Naive thymus-derived CD4-positive, alpha-beta T cell (primary cell): ENCODE results near the gene PIK3C2B. TPM values are rescaled to one million over a fixed set of nuclear protein-coding genes. Genes with fewer than 3 reads are reported as not detected.
A peak's percentile ranks its signal among the peaks of the same experiment; 100 is the strongest.

Source experiments
- ATAC-seq: fragments of 150-1000 bp; cut with Tn5 transposase; 2 replicates; pipeline ENCODE4 v1.10.0; 2021; ENCODE audit warnings: mild to moderate bottlenecking, moderate library complexity
- CTCF ChIA-PET: fragments of 350-600 bp; sonication (Branson Sonifier 250); formaldehyde crosslinking; loops from one replicate; lab custom pipeline; 2021; ENCODE audit warnings: antibody characterized with exemption; lab: Charles Lee
- POLR2A ChIA-PET: fragments of 350-600 bp; sonication (Branson Sonifier 250); formaldehyde crosslinking; loops from one replicate; lab custom pipeline; 2021; ENCODE audit warnings: antibody characterized with exemption, inconsistent platforms; lab: Charles Lee
- DNase-seq, 9 donors: peaks; one replicate each; pipeline versions ENCODE4 v3.0.0 to v3.0.0-alpha.2; 2020 to 2022; ENCODE audit warnings: mixed read lengths in 1 of 9
- H3K27ac ChIP-seq: one replicate; pipeline ENCODE4 v1.7.0; 2013; ENCODE audit warnings: mild to moderate bottlenecking, low read depth, low read length, moderate library complexity
- H3K27me3 ChIP-seq, 2 donors: one replicate each; pipeline ENCODE4 v1.7.0; 2013; ENCODE audit warnings: low read length in 2 of 2, mild to moderate bottlenecking in 2 of 2, moderate library complexity in 2 of 2; ENCODE audit not compliant: control insufficient read depth in 2 of 2, insufficient read depth in 2 of 2
- H3K36me3 ChIP-seq, 3 experiments: 1 replicate in 2 of 3; 2 replicates in 1 of 3; pipeline ENCODE4 v1.7.0; 2013; ENCODE audit warnings: low read length in 3 of 3, mild to moderate bottlenecking in 3 of 3, moderate library complexity in 1 of 3; ENCODE audit not compliant: insufficient read depth in 3 of 3, control insufficient read depth in 2 of 3
- H3K4me1 ChIP-seq, 2 donors: one replicate each; pipeline ENCODE4 v1.7.0; 2013; ENCODE audit warnings: low read length in 2 of 2, mild to moderate bottlenecking in 2 of 2, moderate library complexity in 1 of 2; ENCODE audit not compliant: control insufficient read depth in 2 of 2, insufficient read depth in 2 of 2
- H3K4me3 ChIP-seq: 2 replicates; pipeline ENCODE4 v1.7.0; 2013; ENCODE audit warnings: mild to moderate bottlenecking, low read length
- H3K9me3 ChIP-seq, 3 experiments: 1 replicate in 2 of 3; 2 replicates in 1 of 3; pipeline ENCODE4 v1.7.0; 2013; ENCODE audit warnings: low read length in 3 of 3; ENCODE audit not compliant: control insufficient read depth in 2 of 3
- H3K27ac Mint-ChIP-seq, 9 donors: one replicate each; pipeline ENCODE4 v1.8.0; 2020 to 2022; ENCODE audit warnings: mixed read lengths in 9 of 9, mild to moderate bottlenecking in 8 of 9, moderate library complexity in 5 of 9, inconsistent platforms in 2 of 9
- H3K27me3 Mint-ChIP-seq, 5 donors: one replicate each; pipeline ENCODE4 v1.8.0; 2021 to 2022; ENCODE audit warnings: mixed read lengths in 5 of 5, mild to moderate bottlenecking in 1 of 5
- H3K36me3 Mint-ChIP-seq, 5 donors: one replicate each; pipeline ENCODE4 v1.8.0; 2020 to 2022; ENCODE audit warnings: mixed read lengths in 5 of 5, mild to moderate bottlenecking in 3 of 5, inconsistent platforms in 1 of 5
- H3K4me1 Mint-ChIP-seq, 7 donors: one replicate each; pipeline ENCODE4 v1.8.0; 2020 to 2022; ENCODE audit warnings: mixed read lengths in 7 of 7, mild to moderate bottlenecking in 3 of 7, inconsistent platforms in 1 of 7
- H3K4me3 Mint-ChIP-seq, 10 donors: one replicate each; pipeline ENCODE4 v1.8.0; 2020 to 2022; ENCODE audit warnings: mild to moderate bottlenecking in 10 of 10, mixed read lengths in 10 of 10, moderate library complexity in 6 of 10, inconsistent platforms in 2 of 10
- H3K9me3 Mint-ChIP-seq, 11 donors: one replicate each; pipeline ENCODE4 v1.8.0; 2020 to 2022; ENCODE audit warnings: mixed read lengths in 11 of 11, mild to moderate bottlenecking in 4 of 11, inconsistent platforms in 1 of 11, moderate library complexity in 1 of 11
- intact Hi-C, 2 donors: fragments of 100-400 bp; cut with micrococcal nuclease; formaldehyde crosslinking; loops; one replicate each; pipeline ENCODE4 v1.15.1; 2023
- polyA plus RNA-seq, 2 donors: library from polyadenylated mRNA; unstranded; fragments of 300-500 nt; fragmentation: Illumina TruSeq; gene quantifications; one replicate each; pipeline ENCODE4 v1.2.3, GENCODE V29; 2021
- total RNA-seq, 6 experiments: library from RNA in 5 of 6; stranded (reverse) in 5 of 6; gene quantifications; 1 replicate in 5 of 6; 2 replicates in 1 of 6; pipeline ENCODE4 v1.2.3 and lab custom pipeline; 2021 to 2026

The PIK3C2B gene
- total and polyA plus RNA-seq, 7 experiments from 2014 or later, result 2.7 to 41.9 (median 27.6) TPM

DNA sequence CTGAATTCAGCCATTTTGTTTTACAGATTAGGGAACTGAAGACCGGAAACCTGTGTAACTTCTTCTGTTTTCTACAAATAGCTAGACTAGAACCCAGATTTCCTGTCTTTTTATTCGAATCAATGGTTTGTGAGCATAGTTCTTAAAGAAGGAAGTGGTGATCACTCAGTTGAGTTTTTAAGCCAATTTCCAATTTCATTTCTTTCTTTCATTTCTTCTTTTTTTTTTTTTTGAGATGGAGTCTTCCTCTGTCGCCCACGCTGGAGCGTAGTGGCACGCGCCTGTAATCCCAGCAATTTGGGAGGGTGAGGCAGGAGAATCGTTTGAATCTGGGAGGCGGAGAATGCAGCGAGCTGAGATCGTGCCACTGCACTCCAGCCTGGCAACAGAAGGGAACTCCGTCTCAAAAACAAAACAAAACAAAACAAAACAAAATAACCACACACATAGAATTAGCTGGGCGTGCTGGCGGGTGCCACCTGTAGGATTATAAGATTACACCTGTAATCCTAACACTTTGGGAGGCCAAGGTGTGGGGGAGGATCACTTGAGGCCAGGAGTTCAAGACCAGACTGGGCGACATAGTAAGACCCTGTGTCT, 18.6 kb upstream of the PIK3C2B start:
- H3K36me3 Mint-ChIP-seq, result peaks cover 0 to 6% (median 1%) of the 10 kb centered on the region in 5 donors
- H3K27me3 Mint-ChIP-seq, result no peaks in the 10 kb centered on the region
- H3K4me3 Mint-ChIP-seq, result peak overlapping the region; percentile 75 to 99 (median 93)
- ATAC-seq (peak; percentile 53), DNase-seq (peak in 7 of 9 donors; percentile 72 to 84 (median 77))
- H3K4me1 ChIP-seq, result peaks cover 35 to 41% of the 10 kb centered on the region in 2 donors
- peaks cover 3 to 59% (median 42%) of the 10 kb centered on the region in 7 donors for H3K4me1 Mint-ChIP-seq
- H3K9me3 ChIP-seq, result no peaks in the 10 kb centered on the region
- no peaks in the 10 kb centered on the region for H3K27me3 ChIP-seq
- intact Hi-C loops, result loop anchor here (1.0 to 10.0 kb wide), 6 partner anchors 8 to 1228 kb away; partner anchors contain the start of genes DSTYK (in 1 of the 2), ELK4 (in 1 of the 2) and SNRPE (in 1 of the 2)
- no peaks in the 10 kb centered on the region for H3K36me3 ChIP-seq
- H3K27ac Mint-ChIP-seq, result peak overlapping the region; percentile 97 to 100 (median 99)
- H3K4me3 ChIP-seq, result peak overlapping the region; percentile 54
- H3K9me3 Mint-ChIP-seq, result peaks cover 0 to 3% (median 0%) of the 10 kb centered on the region in 11 donors
- ChIA-PET CTCF (interaction anchor here (1.9 kb wide), 1 partner anchor 10 kb away, joined by 6 read pairs; no protein-coding TSS in a partner anchor), POLR2A (interaction anchor here (0.5 to 7.4 kb wide), 20 partner anchors 7 to 1124 kb away, joined by 3 to 190 read pairs (median 3); partner anchors contain the start of gene PIK3C2B)
- peak overlapping the region; percentile 84 for H3K27ac ChIP-seq

DNA sequence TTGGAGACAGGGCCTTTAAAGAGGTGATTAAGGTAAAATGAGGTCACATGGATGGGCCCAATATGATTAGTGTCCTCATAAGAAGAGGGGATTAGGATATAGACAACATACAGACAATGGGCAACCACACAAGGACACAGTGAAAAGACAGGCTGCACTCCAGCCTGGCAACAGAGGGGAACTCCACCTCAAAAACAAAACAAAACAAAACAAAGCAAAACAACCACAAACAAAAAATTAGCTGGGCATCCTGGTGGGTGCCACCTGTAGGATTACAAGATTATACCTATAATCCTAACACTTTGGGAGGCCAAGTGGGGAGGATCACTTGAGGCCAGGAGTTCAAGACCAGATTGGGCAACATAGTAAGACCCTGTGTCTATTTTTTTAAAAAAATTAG, 16.8 kb upstream of the PIK3C2B start:
- no peak for ATAC-seq
- Histone ChIP-seq H3K4me1 (peaks cover 28 to 41% of the 10 kb centered on the region in 2 donors), H3K27ac (peak overlapping the region; percentile 26), H3K9me3 (no peaks in the 10 kb centered on the region), H3K27me3 (no peaks in the 10 kb centered on the region), H3K4me3 (no peak overlapping the region), H3K36me3 (no peaks in the 10 kb centered on the region)
- H3K9me3 Mint-ChIP-seq, result peaks cover 0 to 11% (median 0%) of the 10 kb centered on the region in 11 donors
- ChIA-PET POLR2A (no interaction called here), CTCF (interaction anchor here (0.6 to 1.0 kb wide), 2 partner anchors 60 to 1234 kb away, joined by 3 to 4 read pairs; no protein-coding TSS in a partner anchor)
- H3K4me3 Mint-ChIP-seq, result peak overlapping the region in 3 of 10 donors; percentile 9 to 34 (median 21)
- H3K27ac Mint-ChIP-seq, result peak overlapping the region; percentile 46 to 100 (median 85)
- H3K36me3 Mint-ChIP-seq, result peaks cover 0 to 9% (median 0%) of the 10 kb centered on the region in 5 donors
- intact Hi-C loops, result loop anchor here (10.0 kb wide), 5 partner anchors 647 to 1227 kb away; partner anchors contain the start of genes DSTYK (in 1 of the 2), ELK4 (in 1 of the 2) and SNRPE (in 1 of the 2)
- DNase-seq, result no peak
- peaks cover 10 to 67% (median 51%) of the 10 kb centered on the region in 7 donors for H3K4me1 Mint-ChIP-seq
- peaks cover 0 to 3% (median 2%) of the 10 kb centered on the region in 5 donors for H3K27me3 Mint-ChIP-seq

DNA sequence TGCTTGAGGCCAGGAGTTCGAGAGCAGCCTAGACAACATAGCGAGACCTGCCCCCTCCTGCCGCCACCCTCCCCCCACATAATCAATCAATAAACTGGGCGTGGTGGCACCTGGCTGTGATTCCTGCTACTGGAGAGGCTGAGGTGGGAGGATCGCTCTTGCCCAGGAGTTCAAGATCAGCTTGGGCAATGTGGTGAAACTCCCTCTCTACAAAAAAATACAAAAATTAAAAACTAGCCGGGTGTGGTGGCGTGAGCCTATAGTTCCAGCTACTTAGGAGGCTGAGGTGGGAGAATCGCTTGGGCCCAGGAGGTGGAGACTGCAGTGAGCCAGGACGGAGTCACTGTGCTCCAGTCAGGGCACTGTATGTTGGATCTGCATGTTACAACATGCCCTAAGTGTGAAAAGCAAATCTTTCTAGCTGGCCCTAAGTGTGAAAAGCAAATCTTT, 14.6 kb upstream of the PIK3C2B start:
- peak overlapping the region in 7 of 9 donors; percentile 36 to 100 (median 59) for H3K27ac Mint-ChIP-seq
- ATAC-seq (no peak), DNase-seq (no peak)
- H3K4me1 Mint-ChIP-seq, result peaks cover 16 to 70% (median 53%) of the 10 kb centered on the region in 7 donors
- H3K4me3 ChIP-seq, result no peak overlapping the region
- POLR2A ChIA-PET, result interaction anchor here (1.0 to 7.5 kb wide), 4 partner anchors 7 to 63 kb away, joined by 3 to 190 read pairs (median 42); partner anchors contain the start of gene MDM4
- no peaks in the 10 kb centered on the region for H3K27me3 ChIP-seq
- no peaks in the 10 kb centered on the region for H3K9me3 ChIP-seq
- H3K36me3 Mint-ChIP-seq, result peaks cover 0 to 12% (median 0%) of the 10 kb centered on the region in 5 donors
- H3K36me3 ChIP-seq, result no peaks in the 10 kb centered on the region
- peaks cover 28 to 36% of the 10 kb centered on the region in 2 donors for H3K4me1 ChIP-seq
- intact Hi-C loops, result loop anchor here (5.0 kb wide), 4 partner anchors 253 to 882 kb away; partner anchors contain the start of genes ATP2B4 (in 1 of the 2), ZBED6 (in 1 of the 2) and ZC3H11A (in 1 of the 2)
- peaks cover 0 to 21% (median 0%) of the 10 kb centered on the region in 11 donors for H3K9me3 Mint-ChIP-seq
- no peak overlapping the region for H3K4me3 Mint-ChIP-seq
- CTCF ChIA-PET, result interaction anchor here (0.7 to 1.3 kb wide), 2 partner anchors 13 to 741 kb away, joined by 3 to 7 read pairs; no protein-coding TSS in a partner anchor
- peaks cover 0 to 6% (median 4%) of the 10 kb centered on the region in 5 donors for H3K27me3 Mint-ChIP-seq
- no peak overlapping the region for H3K27ac ChIP-seq

DNA sequence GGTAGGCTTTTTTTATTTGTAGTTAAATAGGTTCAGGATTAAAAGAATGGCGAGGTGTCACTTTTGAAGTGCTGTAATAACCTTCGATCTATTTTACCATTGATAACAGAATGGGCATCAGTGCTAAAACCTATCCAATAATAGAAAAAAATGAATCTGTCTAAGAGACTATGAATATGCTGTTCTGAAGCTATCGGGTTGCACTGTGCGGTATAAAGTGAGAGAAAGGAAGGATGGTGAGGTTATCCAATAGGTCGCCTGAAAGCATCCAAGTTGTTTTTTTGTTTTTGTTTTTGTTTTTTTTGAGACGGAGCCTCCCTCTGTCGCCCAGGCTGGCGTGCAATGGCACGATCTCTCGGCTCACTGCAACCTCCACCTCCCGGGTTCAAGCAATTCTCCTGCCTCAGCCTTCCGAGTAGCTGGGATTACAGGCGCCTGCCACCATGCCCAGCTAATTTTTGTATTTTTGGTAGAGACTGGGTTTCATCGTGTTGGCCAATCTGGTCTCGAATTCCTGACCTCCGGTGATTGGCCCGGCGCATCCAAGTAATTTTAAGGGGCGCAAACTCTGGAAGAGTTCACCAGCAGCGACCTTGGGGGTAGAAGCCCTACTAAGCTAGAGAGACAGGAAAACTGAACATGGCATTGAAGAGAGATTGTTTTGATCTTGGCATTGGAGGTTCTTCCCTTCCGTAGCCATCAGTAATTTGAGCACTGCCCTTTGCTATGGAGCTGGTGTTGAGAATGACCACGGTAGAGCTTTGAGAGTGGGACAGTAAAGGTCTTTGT, 12.9 kb upstream of the PIK3C2B start:
- H3K36me3 ChIP-seq, result no peaks in the 10 kb centered on the region
- ATAC-seq (peak; percentile 39), DNase-seq (no peak)
- intact Hi-C loops, result loop anchor here (1.0 to 5.0 kb wide), 10 partner anchors 9 to 880 kb away; partner anchors contain the start of genes MDM4 (in 2 of the 2), ATP2B4 (in 1 of the 2), PPP1R15B (in 1 of the 2) and ZBED6 (in 1 of the 2)
- H3K4me1 ChIP-seq, result peaks cover 16 to 26% of the 10 kb centered on the region in 2 donors
- peaks cover 21 to 63% (median 50%) of the 10 kb centered on the region in 7 donors for H3K4me1 Mint-ChIP-seq
- no peaks in the 10 kb centered on the region for H3K9me3 ChIP-seq
- H3K36me3 Mint-ChIP-seq, result peaks cover 0 to 12% (median 0%) of the 10 kb centered on the region in 5 donors
- CTCF ChIA-PET, result interaction anchor here (0.7 to 17.9 kb wide), 13 partner anchors 8 to 253 kb away, joined by 3 to 434 read pairs (median 7); partner anchors contain the start of genes MDM4 and PIK3C2B
- peak overlapping the region; percentile 81 to 98 (median 94) for H3K4me3 Mint-ChIP-seq
- H3K27ac Mint-ChIP-seq, result peak overlapping the region; percentile 95 to 100 (median 99)
- POLR2A ChIA-PET, result interaction anchor here (0.9 to 7.5 kb wide), 16 partner anchors 9 to 97 kb away, joined by 3 to 190 read pairs (median 6); partner anchors contain the start of genes MDM4 and PIK3C2B
- H3K27ac ChIP-seq, result peak overlapping the region; percentile 90
- peaks cover 0 to 21% (median 0%) of the 10 kb centered on the region in 11 donors for H3K9me3 Mint-ChIP-seq
- H3K27me3 ChIP-seq, result no peaks in the 10 kb centered on the region
- H3K4me3 ChIP-seq, result peak overlapping the region; percentile 66
- H3K27me3 Mint-ChIP-seq, result peaks cover 0 to 6% (median 4%) of the 10 kb centered on the region in 5 donors

DNA sequence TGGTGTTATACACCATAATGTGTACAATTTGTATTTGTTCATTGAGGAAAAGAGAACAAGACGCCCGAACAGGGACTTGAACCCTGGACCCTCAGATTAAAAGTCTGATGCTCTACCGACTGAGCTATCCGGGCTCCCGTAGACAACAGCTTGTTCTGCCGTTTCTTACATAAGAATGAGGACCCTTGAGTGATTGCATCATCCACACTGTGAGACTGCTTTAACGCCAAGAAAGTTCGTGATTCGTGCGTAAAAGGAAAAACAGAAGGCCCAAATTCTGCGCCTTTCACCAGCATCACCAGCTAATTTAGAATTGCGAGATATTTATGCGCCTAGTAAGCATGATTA, 12.3 kb upstream of the PIK3C2B start:
- peaks cover 11 to 20% of the 10 kb centered on the region in 2 donors for H3K4me1 ChIP-seq
- H3K4me3 ChIP-seq, result peak overlapping the region; percentile 66
- H3K27ac ChIP-seq, result peak overlapping the region; percentile 90
- Mint-ChIP-seq H3K9me3 (peaks cover 0 to 18% (median 0%) of the 10 kb centered on the region in 11 donors), H3K4me3 (peak overlapping the region; percentile 81 to 98 (median 94)), H3K36me3 (peaks cover 0 to 12% (median 0%) of the 10 kb centered on the region in 5 donors), H3K27me3 (peaks cover 0 to 6% (median 4%) of the 10 kb centered on the region in 5 donors), H3K4me1 (peaks cover 19 to 57% (median 44%) of the 10 kb centered on the region in 7 donors), H3K27ac (peak overlapping the region; percentile 95 to 100 (median 99))
- no peaks in the 10 kb centered on the region for H3K9me3 ChIP-seq
- H3K27me3 ChIP-seq, result no peaks in the 10 kb centered on the region
- no peaks in the 10 kb centered on the region for H3K36me3 ChIP-seq
- ATAC-seq (peak; percentile 83), DNase-seq (peak; percentile 57 to 96 (median 93))
- POLR2A ChIA-PET, result interaction anchor here (0.6 to 7.5 kb wide), 18 partner anchors 8 to 264 kb away, joined by 3 to 190 read pairs (median 6); partner anchors contain the start of genes MDM4 and PIK3C2B
- CTCF ChIA-PET, result interaction anchor here (1.0 to 17.9 kb wide), 9 partner anchors 9 to 254 kb away, joined by 3 to 434 read pairs (median 9); partner anchors contain the start of genes MDM4 and PIK3C2B
- intact Hi-C loops, result loop anchor here (1.0 to 5.0 kb wide), 11 partner anchors 9 to 880 kb away; partner anchors contain the start of genes MDM4 (in 2 of the 2), PPP1R15B (in 2 of the 2), ATP2B4 (in 1 of the 2) and ZBED6 (in 1 of the 2)
